ENCODE data around the gene ADAMTSL2.
A peak's percentile ranks its signal among the peaks of the same experiment; 100 is the strongest.

The ADAMTSL2 gene

GRCh38 chr9:133606708-133607025 lies 72.2 kb downstream of the ADAMTSL2 start:
- no peak for ATAC-seq
- no peak for DNase-seq

DNA sequence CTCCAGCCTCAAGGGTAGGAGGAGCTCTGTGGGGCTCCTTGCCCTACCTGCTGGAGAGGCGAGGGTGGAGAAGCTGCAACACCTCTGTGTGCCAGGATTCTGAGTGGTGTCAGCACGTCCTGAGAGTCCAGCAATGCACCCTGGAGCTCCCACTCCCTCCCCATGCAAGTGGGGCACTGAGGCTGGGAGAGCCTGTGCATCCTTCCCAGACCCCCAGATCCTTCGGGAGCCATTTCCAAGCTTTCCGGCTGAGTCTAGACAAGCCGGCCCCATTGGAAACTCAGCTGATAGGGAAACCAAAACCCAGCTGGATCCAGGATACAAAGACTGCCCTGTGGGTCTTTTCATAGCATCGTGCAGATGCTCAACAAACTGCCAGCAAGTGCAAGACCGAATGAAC lies 72.9 kb downstream of the ADAMTSL2 start:
- no peak for DNase-seq
- no peak for ATAC-seq

DNA sequence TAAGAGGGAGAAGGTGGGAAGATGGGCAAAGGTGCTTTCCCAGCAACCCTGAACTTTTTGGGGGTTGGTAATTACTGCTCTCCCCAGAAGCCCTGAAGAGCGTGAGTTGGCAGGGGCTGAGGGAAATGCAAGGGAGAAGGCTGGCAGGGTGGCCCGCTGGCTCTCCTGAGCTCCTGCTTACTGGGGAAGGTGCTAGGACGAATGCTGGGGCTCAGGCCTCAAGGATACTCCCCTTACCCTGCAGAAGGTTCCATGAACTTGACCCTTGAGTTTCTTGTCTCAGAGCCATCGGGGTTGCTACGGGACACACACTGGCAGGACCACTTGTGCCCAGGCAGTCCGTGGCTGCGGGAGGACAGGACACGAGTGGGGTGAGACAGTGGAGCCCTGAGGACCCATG lies 73.5 kb downstream of the ADAMTSL2 start:
- no peak for ATAC-seq

GRCh38 chr9:133608382-133608781 lies 73.9 kb downstream of the ADAMTSL2 start:
- ATAC-seq, result no peak

More for the DNA sequence above, 73.5 kb downstream of the ADAMTSL2 start:
- no peak for DNase-seq

DNA sequence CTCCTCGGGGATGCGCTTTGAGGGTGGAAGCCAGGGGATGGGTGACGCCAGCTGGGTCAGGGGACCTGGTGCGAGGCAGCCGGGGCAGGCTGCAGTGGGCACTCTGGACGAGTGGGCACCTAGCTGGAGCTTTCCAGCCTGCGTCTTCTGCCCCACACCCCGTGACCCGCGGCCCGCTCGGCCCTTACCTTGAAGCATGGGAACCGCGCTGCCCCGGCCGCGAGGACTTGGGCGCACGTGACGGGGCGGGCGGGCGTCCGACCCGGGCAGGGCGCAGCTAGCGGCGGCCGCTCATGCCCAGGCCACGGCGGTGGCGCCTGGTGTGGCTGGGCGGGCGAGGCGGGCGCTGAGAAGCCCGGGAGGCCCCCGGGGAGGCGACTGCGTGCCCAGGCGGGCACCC lies 74.4 kb downstream of the ADAMTSL2 start:
- DNase-seq, result no peak
- ATAC-seq, result no peak

More at GRCh38 chr9:133608382-133608781, 73.9 kb downstream of the ADAMTSL2 start:
- no peak for DNase-seq

GRCh38 chr9:133609311-133610098 lies 75.0 kb downstream of the ADAMTSL2 start, which contains the start of gene FAM163B:
TSS of gene FAM163B (minus strand) at chr9:133609389. CDS start at chr9:133580223, 29,166 bp downstream.
- ATAC-seq, result no peak

GRCh38 chr9:133610845-133611244 lies 76.3 kb downstream of the ADAMTSL2 start:
- no peak for ATAC-seq
- DNase-seq, result no peak

More at GRCh38 chr9:133609311-133610098, 75.0 kb downstream of the ADAMTSL2 start, which contains the start of gene FAM163B:
- peak; percentile 58 for DNase-seq

- ATAC-seq (no peak), DNase-seq (no peak)
Observed at GRCh38 chr9:133612051-133612450, 77.5 kb downstream of the ADAMTSL2 start.

DNA sequence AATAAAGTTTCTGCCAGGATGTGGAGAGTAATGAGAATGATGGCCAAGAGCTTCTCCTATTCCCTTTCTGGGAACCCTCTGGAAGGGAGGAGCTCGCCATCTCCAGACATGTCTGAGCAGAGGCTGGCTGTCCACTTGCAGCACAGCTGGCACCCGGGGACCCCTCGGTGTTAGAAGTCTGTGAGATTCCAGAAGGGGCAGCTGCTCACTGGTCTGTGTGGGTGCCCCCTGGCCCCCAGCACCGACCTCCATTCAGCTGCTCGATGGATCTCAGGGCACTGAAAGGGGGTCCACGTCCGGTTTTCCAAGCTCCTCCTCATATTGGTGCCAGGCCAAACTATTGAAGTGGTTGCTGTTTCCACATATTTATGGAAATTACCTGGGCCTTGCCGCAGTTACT lies 78.3 kb downstream of the ADAMTSL2 start:
- no peak for ATAC-seq

GRCh38 chr9:133613432-133613831 lies 78.9 kb downstream of the ADAMTSL2 start:
- ATAC-seq (no peak), DNase-seq (no peak)

More for the DNA sequence above, 78.3 kb downstream of the ADAMTSL2 start:
- DNase-seq, result no peak

- no peak for DNase-seq
- no peak for ATAC-seq
Observed at GRCh38 chr9:133614056-133614455, 79.6 kb downstream of the ADAMTSL2 start.

DNA sequence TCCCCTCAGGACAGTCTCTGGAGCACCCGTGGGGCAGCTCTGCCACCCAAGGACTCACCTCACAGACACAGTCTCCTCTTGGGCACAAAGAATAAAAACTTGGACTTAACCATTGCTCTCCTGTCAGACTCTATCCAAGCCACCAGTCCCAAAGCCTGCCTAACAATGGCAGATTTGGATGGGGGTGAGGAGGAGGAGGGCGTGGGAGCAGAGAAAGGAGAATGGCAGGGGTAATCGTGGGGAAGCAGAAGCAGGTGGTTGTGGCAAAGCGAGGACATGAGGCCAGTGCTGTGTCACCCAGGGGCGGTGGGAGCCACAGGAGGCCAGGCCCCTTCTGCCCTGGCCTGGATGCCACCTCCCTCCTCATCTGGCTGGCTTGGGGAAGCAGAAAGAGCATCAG lies 80.2 kb downstream of the ADAMTSL2 start:
- ATAC-seq, result no peak
- no peak for DNase-seq

DNA sequence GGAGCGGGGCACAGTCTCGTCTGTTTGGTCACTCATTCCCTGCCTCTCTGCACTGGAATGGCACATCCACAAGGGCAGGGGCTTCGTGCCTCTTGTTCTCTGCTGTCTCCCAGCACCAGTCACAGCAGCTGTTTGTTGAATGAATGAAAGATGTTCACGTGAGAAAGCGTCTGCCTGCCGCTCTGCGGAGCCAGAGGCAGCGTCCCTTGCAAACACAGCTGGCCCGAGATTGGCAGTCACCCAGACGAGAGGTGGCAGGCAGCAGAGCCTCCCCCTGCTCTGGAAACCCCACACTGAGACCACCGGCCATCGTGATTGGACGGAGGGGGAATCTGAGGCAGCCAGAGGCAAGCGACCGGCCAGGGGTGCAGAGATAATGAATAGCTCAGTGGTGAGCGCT lies 80.7 kb downstream of the ADAMTSL2 start:
- ATAC-seq, result no peak
- DNase-seq, result no peak

GRCh38 chr9:133615606-133616188 lies 81.2 kb downstream of the ADAMTSL2 start:
- ATAC-seq (no peak), DNase-seq (no peak)

GRCh38 chr9:133616643-133617405 lies 82.3 kb downstream of the ADAMTSL2 start:
- DNase-seq, result no peak

GRCh38 chr9:133618726-133619125 lies 84.2 kb downstream of the ADAMTSL2 start:
- ATAC-seq (no peak), DNase-seq (no peak)

More at GRCh38 chr9:133616643-133617405, 82.3 kb downstream of the ADAMTSL2 start:
- ATAC-seq, result no peak

- DNase-seq, result peak; percentile 56
Observed at GRCh38 chr9:133619791-133620190, 85.3 kb downstream of the ADAMTSL2 start.

GRCh38 chr9:133621725-133622267 lies 87.3 kb downstream of the ADAMTSL2 start:
- ATAC-seq (no peak), DNase-seq (no peak)

More at GRCh38 chr9:133619791-133620190, 85.3 kb downstream of the ADAMTSL2 start:
- peak; percentile 65 for ATAC-seq

- DNase-seq (no peak), ATAC-seq (no peak)
Observed at GRCh38 chr9:133622555-133622954, 88.1 kb downstream of the ADAMTSL2 start.

Measured in stimulated activated naive CD8-positive, alpha-beta T cell treated with anti-CD3 and anti-CD28 coated beads, Interleukin-15, Interleukin-2, amounts not matched to agents 100 U/mL and 50 U/mL, for 24 hours (primary cell).